Mucosa of rectum (tissue), 2 donors: ENCODE data around the gene ADAMTS3.

Experiments used
- H3K27ac ChIP-seq, 2 donors: one replicate each; pipeline ENCODE4 v1.7.0; 2013; ENCODE audit warnings: inconsistent platforms in 2 of 2, low read depth in 2 of 2, low read length in 2 of 2
- H3K27me3 ChIP-seq, 2 donors: one replicate each; pipeline ENCODE4 v1.7.0; 2013; ENCODE audit warnings: low read length in 2 of 2; ENCODE audit not compliant: control insufficient read depth in 2 of 2, insufficient read depth in 2 of 2
- H3K36me3 ChIP-seq, 2 donors: one replicate each; pipeline ENCODE4 v1.7.0; 2013; ENCODE audit warnings: low read length in 2 of 2; ENCODE audit not compliant: control insufficient read depth in 2 of 2, insufficient read depth in 2 of 2
- H3K4me1 ChIP-seq, 2 donors: one replicate each; pipeline ENCODE4 v1.7.0; 2013; ENCODE audit warnings: low read length in 2 of 2, mild to moderate bottlenecking in 1 of 2; ENCODE audit not compliant: control insufficient read depth in 2 of 2, insufficient read depth in 2 of 2
- H3K4me3 ChIP-seq, 2 donors: one replicate each; pipeline ENCODE4 v1.7.0; 2013; ENCODE audit warnings: low read length in 2 of 2
- H3K9ac ChIP-seq, 2 donors: one replicate each; pipeline ENCODE4 v1.7.0; 2013; ENCODE audit warnings: low read length in 2 of 2, low read depth in 1 of 2, mild to moderate bottlenecking in 1 of 2
- H3K9me3 ChIP-seq, 2 donors: one replicate each; pipeline ENCODE4 v1.7.0; 2013; ENCODE audit warnings: low read length in 2 of 2; ENCODE audit not compliant: control insufficient read depth in 2 of 2
- donor health status: healthy.
- donor health status: Normal muscosa, but diverticular disease.

ADAMTS3 gene

GRCh38 chr4:72571337-72571736 lies 2.3 kb upstream of the ADAMTS3 start:
- peaks cover 2 to 3% of the 10 kb centered on the region in 2 donors for H3K4me1 ChIP-seq

DNA sequence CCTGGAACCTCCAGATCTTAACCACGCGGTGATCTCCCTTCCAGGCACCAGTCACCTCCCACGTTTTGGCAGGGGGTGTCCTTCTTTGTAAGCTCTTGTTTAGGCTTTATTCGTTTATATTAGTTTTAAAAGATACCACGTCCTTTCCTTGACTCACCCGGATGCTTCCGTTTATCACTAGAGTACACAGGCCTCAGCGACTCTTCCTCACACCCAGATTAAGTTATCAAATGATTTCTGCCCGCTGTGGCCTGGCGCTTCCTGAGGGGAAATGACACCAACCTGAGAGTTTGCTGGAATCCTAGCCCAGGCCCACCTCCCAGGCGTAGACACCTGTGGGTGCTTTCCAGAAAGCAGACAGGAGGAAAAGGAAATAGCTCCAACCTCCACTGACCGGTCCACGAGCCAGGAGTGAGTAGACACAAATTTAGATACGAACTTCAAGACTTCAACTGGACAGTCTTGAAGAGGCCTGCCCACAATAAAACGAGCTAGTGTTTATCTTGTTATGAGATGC lies 756 bp upstream of the ADAMTS3 start:
- Histone ChIP-seq H3K27me3 (peaks cover 3 to 22% of the 10 kb centered on the region in 2 donors), H3K36me3 (no peaks in the 10 kb centered on the region), H3K4me1 (peaks cover 2 to 3% of the 10 kb centered on the region in 2 donors), H3K4me3 (peak overlapping the region; percentile 50 to 70), H3K9me3 (no peaks in the 10 kb centered on the region), H3K27ac (peak overlapping the region in 1 of 2 donors; percentile 38), H3K9ac (no peak overlapping the region)

More at GRCh38 chr4:72571337-72571736, 2.3 kb upstream of the ADAMTS3 start:
- no peaks in the 10 kb centered on the region for H3K9me3 ChIP-seq
- no peak overlapping the region for H3K27ac ChIP-seq
- H3K4me3 ChIP-seq, result no peak overlapping the region
- H3K36me3 ChIP-seq, result no peaks in the 10 kb centered on the region
- H3K27me3 ChIP-seq, result peaks cover 3 to 22% of the 10 kb centered on the region in 2 donors
- no peak overlapping the region for H3K9ac ChIP-seq

DNA sequence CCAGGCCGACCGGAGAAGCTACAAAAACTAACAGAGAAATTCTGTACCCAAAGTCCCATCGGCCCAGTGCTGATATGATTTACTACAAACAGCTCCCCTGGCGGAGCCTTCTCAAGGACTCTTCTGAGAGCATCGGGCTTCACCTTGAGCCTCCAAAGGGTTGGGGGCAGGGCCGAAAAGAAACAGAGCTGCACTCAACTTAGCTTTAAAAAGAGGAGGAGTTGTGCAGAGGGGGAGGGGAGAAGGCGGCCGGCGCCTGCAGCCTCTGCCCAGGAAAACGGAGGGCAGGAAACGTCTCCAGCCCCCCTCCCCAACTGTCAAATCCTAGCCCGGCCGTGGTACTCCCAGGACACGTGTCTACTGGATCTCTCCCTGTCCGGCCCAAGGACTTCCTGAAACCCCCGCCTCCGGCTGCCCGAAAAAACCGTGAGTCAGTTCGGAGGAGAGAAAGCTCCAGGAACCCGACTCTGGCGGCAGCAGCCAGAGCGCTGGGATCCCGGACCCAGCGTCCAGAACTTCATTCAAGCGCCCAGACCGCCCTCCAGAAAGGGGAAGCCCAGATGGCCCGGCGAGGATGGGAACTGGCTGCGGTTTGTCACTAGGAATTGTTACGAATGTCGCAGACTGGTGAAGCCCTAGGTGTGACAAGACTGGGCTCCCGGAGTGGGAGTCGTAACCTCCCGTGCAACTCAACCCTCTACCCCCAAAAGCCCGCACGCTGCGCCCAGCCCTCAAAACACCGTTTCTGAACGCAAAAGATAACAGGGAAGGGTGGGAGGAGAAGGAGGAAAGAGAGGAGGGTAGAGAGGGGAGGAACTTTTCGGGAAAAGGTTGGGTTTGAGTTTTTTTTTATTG lies 973 bp downstream of the ADAMTS3 start:
- Histone ChIP-seq H3K9ac (peak overlapping the region in 1 of 2 donors; percentile 27), H3K4me3 (peak overlapping the region; percentile 42 to 70), H3K27me3 (peaks cover 3 to 22% of the 10 kb centered on the region in 2 donors), H3K4me1 (peaks cover 2 to 3% of the 10 kb centered on the region in 2 donors), H3K36me3 (no peaks in the 10 kb centered on the region), H3K27ac (peak overlapping the region in 1 of 2 donors; percentile 43), H3K9me3 (no peaks in the 10 kb centered on the region)

DNA sequence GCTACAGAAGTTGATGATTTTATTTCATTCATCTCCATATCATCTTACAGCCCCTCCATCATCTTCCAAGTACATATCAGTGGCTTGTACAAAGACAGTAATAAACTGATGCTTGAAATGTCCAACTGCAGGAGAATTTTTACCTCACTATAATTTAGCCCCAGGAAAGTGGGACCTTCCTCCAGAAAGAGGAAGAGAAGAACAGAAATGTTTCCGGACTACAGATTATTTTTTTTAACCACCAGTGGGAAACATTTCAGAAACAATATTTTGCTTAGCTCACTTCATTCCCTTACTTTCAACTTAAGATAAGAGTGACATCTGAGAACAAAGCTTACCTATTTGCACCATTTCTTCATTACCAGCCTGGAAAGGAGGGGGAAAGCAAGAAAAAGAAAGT lies 2.0 kb downstream of the ADAMTS3 start:
- Histone ChIP-seq H3K36me3 (no peaks in the 10 kb centered on the region), H3K4me3 (no peak overlapping the region), H3K27me3 (peaks cover 3 to 22% of the 10 kb centered on the region in 2 donors), H3K27ac (no peak overlapping the region), H3K4me1 (peaks cover 2 to 3% of the 10 kb centered on the region in 2 donors), H3K9me3 (no peaks in the 10 kb centered on the region), H3K9ac (no peak overlapping the region)

GRCh38 chr4:72566464-72566972 lies 2.5 kb downstream of the ADAMTS3 start:
- Histone ChIP-seq H3K27ac (no peak overlapping the region), H3K4me3 (no peak overlapping the region), H3K4me1 (peaks cover 2 to 3% of the 10 kb centered on the region in 2 donors), H3K9ac (no peak overlapping the region), H3K27me3 (peaks cover 3 to 22% of the 10 kb centered on the region in 2 donors), H3K36me3 (no peaks in the 10 kb centered on the region), H3K9me3 (no peaks in the 10 kb centered on the region)

- no peaks in the 10 kb centered on the region for H3K9me3 ChIP-seq
- no peak overlapping the region for H3K4me3 ChIP-seq
- H3K36me3 ChIP-seq, result no peaks in the 10 kb centered on the region
- H3K27ac ChIP-seq, result no peak overlapping the region
- peaks cover 3 to 11% of the 10 kb centered on the region in 2 donors for H3K27me3 ChIP-seq
- H3K4me1 ChIP-seq, result peaks cover 2 to 3% of the 10 kb centered on the region in 2 donors
- H3K9ac ChIP-seq, result no peak overlapping the region
Measured at GRCh38 chr4:72564789-72565188, 4.2 kb downstream of the ADAMTS3 start.

GRCh38 chr4:72564184-72564583 lies 4.8 kb downstream of the ADAMTS3 start:
- Histone ChIP-seq H3K27ac (no peak overlapping the region), H3K36me3 (no peaks in the 10 kb centered on the region), H3K4me3 (no peak overlapping the region), H3K4me1 (peaks cover 2 to 3% of the 10 kb centered on the region in 2 donors), H3K9me3 (no peaks in the 10 kb centered on the region), H3K27me3 (peaks cover 3 to 10% of the 10 kb centered on the region in 2 donors), H3K9ac (no peak overlapping the region)

DNA sequence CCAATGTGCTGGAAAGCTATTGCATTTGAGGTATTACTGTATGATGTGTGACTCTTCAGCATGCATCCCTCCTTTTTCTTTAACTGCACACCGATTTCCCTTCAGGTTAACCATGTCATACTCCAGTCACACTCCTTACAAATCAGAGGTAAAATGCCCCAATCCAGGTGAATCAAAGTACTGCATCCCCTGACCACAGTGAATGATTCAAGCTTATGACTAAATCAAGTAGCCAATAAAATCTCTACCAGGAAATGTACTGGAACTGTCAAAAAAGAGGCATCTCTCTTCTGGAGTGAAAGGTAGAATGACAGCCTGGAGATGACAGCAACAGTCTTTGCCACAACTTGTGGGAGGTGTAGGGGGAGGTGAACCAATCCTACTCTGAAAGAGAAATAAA lies 10.4 kb downstream of the ADAMTS3 start:
- H3K9me3 ChIP-seq, result no peaks in the 10 kb centered on the region
- no peak overlapping the region for H3K4me3 ChIP-seq
- no peak overlapping the region for H3K27ac ChIP-seq
- H3K9ac ChIP-seq, result no peak overlapping the region
- H3K4me1 ChIP-seq, result no peaks in the 10 kb centered on the region
- H3K27me3 ChIP-seq, result no peaks in the 10 kb centered on the region
- H3K36me3 ChIP-seq, result no peaks in the 10 kb centered on the region

DNA sequence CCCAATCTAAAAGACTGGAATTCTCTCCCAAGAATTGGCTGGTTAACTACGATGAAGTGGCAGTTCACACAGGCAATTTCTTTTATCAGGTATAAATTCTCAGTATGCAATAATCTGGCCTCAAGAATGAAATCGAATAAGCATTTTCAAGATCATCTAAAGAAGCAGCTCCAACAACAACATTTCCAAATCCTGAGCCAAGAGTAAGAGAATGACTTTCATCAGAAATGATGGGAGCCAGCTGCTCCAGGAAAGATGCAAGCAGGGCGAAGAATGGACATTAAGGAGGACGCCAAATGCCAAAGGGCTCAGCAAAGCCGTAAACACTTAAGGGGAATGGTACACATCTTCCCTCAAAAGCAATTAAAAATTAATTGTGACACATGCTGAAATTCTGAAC lies 12.0 kb downstream of the ADAMTS3 start:
- Histone ChIP-seq H3K4me3 (no peak overlapping the region), H3K9ac (no peak overlapping the region), H3K27me3 (no peaks in the 10 kb centered on the region), H3K9me3 (no peaks in the 10 kb centered on the region), H3K27ac (no peak overlapping the region), H3K36me3 (no peaks in the 10 kb centered on the region), H3K4me1 (no peaks in the 10 kb centered on the region)

GRCh38 chr4:72555377-72555831 lies 13.6 kb downstream of the ADAMTS3 start:
- Histone ChIP-seq H3K9me3 (no peaks in the 10 kb centered on the region), H3K27me3 (no peaks in the 10 kb centered on the region), H3K4me1 (no peaks in the 10 kb centered on the region), H3K27ac (no peak overlapping the region), H3K36me3 (no peaks in the 10 kb centered on the region), H3K9ac (no peak overlapping the region), H3K4me3 (no peak overlapping the region)
